Tibial nerve (tissue), 4 donors: Measurements from ENCODE around the gene TEC. TPM values are rescaled to one million over a fixed set of nuclear protein-coding genes. Genes with fewer than 3 reads are reported as not detected.
"Not testable (repeated sequence)": the region's sequence is repeated elsewhere in the genome, so short reads cannot be mapped to it uniquely, and the experiment has no call there.

Source experiments
- DNase-seq, 2 donors: peaks; one replicate each; pipeline ENCODE4 v3.0.0-alpha.2; 2019; ENCODE audit warnings: low spot score in 2 of 2
- H3K27ac ChIP-seq, 4 donors: fragments of 200-600 bp; sonication (generic) in 3 of 4; one replicate each; pipeline ENCODE4 v1.5.1; 2017 to 2019; ENCODE audit warnings: mild to moderate bottlenecking in 1 of 4
- H3K27me3 ChIP-seq, 2 donors: fragments of 200-600 bp; sonication (generic) in 1 of 2; one replicate each; pipeline versions ENCODE4 v1.5.1 to v1.6.0; 2017 to 2019
- H3K36me3 ChIP-seq, 3 donors: fragments of 200-600 bp; sonication (generic); one replicate each; pipeline ENCODE4 v1.5.1; 2018 to 2019
- H3K4me1 ChIP-seq, 4 donors: fragments of 200-600 bp; sonication (generic) in 3 of 4; one replicate each; pipeline ENCODE4 v1.5.1; 2017 to 2019
- H3K4me3 ChIP-seq, 4 donors: fragments of 200-600 bp; sonication (generic) in 3 of 4; one replicate each; pipeline ENCODE4 v1.5.1; 2017 to 2019; ENCODE audit warnings: mild to moderate bottlenecking in 1 of 4, moderate library complexity in 1 of 4
- H3K9me3 ChIP-seq, 4 donors: fragments of 200-600 bp; sonication (generic) in 3 of 4; one replicate each; pipeline ENCODE4 v1.5.1; 2017 to 2019
- CTCF ChIP-seq, 5 experiments: fragments of 200-600 bp in 3 of 5; fragments of 450-650 bp in 2 of 5; sonication (generic) in 3 of 5; IDR thresholded peaks; one replicate each; pipeline ENCODE4 v1.5.1; 2016 to 2019; ENCODE audit warnings: antibody characterized with exemption in 5 of 5, mild to moderate bottlenecking in 3 of 5, moderate library complexity in 2 of 5
- EP300 ChIP-seq, 2 donors: sonication (generic); formaldehyde crosslinking; IDR thresholded peaks; one replicate each; pipeline ENCODE4 v1.6.1; 2017; ENCODE audit warnings: antibody characterized with exemption in 2 of 2, mild to moderate bottlenecking in 1 of 2
- POLR2A ChIP-seq, 2 donors: fragments of 450-650 bp; IDR thresholded peaks; one replicate each; pipeline ENCODE4 v1.6.1; 2017; ENCODE audit warnings: antibody characterized with exemption in 2 of 2, mild to moderate bottlenecking in 2 of 2, moderate library complexity in 2 of 2
- WGBS, 2 donors: methylation state at CpG; one replicate each; pipeline ENCODE4 v1.1.5; 2018; 5-methylcytosine and 5-hydroxymethylcytosine counted together
- total RNA-seq, 4 donors: library from RNA; depleted of rRNA; stranded (reverse); fragments of >200 nt; gene quantifications; one replicate each; pipeline ENCODE4 v1.1.0, GENCODE V29; 2016

The TEC gene
- total RNA-seq, 4 donors from 2014 or later: 3.1 to 8.0 (median 5.0) TPM

GRCh38 chr4:48296365-48296764, 26.7 kb upstream of the TEC start:
- Histone ChIP-seq H3K4me1 (no peaks in the 10 kb centered on the region), H3K4me3 (no peak overlapping the region), H3K9me3 (no peaks in the 10 kb centered on the region), H3K27ac (no peak overlapping the region), H3K27me3 (no peaks in the 10 kb centered on the region), H3K36me3 (no peaks in the 10 kb centered on the region)
- no peak for DNase-seq
- TF ChIP-seq CTCF (IDR thresholded peaks at IDR 0.05) (no peak), EP300 (IDR thresholded peaks at IDR 0.05) (no peak), POLR2A (IDR thresholded peaks at IDR 0.05) (no peak)
- 64 to 75% methylated on average over 6 of the region's 6 CpGs for WGBS, 2 donors

- H3K9me3 ChIP-seq: no peaks in the 10 kb centered on the region
- TF ChIP-seq POLR2A (IDR thresholded peaks at IDR 0.05) (no peak), EP300 (IDR thresholded peaks at IDR 0.05) (no peak), CTCF (IDR thresholded peaks at IDR 0.05) (no peak)
- no peak overlapping the region for H3K4me3 ChIP-seq
- H3K27me3 ChIP-seq: no peaks in the 10 kb centered on the region
- H3K4me1 ChIP-seq: no peaks in the 10 kb centered on the region
- DNase-seq: no peak
- H3K27ac ChIP-seq: no peak overlapping the region
- no peaks in the 10 kb centered on the region for H3K36me3 ChIP-seq
Measured at GRCh38 chr4:48295116-48295515, 25.5 kb upstream of the TEC start.

- H3K4me1 ChIP-seq, H3K36me3 ChIP-seq, DNase-seq, H3K9me3 ChIP-seq, H3K27ac ChIP-seq, H3K4me3 ChIP-seq, H3K27me3 ChIP-seq: not testable (repeated sequence)
- WGBS, 2 donors: 91 to 92% methylated on average over 6 to 25 of the region's 40 CpGs
Measured at GRCh38 chr4:48292218-48292790, 22.7 kb upstream of the TEC start.

- no peak for TF ChIP-seq EP300 (IDR thresholded peaks at IDR 0.05)
- TF ChIP-seq POLR2A (IDR thresholded peaks at IDR 0.05): no peak
- TF ChIP-seq CTCF (IDR thresholded peaks at IDR 0.05): peak in 3 of 5 experiments; percentile 15 to 32 (median 16)
- Histone ChIP-seq H3K27me3 (no peaks in the 10 kb centered on the region), H3K4me1 (no peaks in the 10 kb centered on the region), H3K36me3 (no peaks in the 10 kb centered on the region), H3K27ac (no peak overlapping the region), H3K9me3 (peaks cover 0 to 24% (median 0%) of the 10 kb centered on the region in 4 donors), H3K4me3 (no peak overlapping the region)
- DNase-seq: no peak
- WGBS, 2 donors: 54 to 55% methylated on average over 5 of the region's 5 CpGs
Measured at GRCh38 chr4:48290146-48290772, 20.6 kb upstream of the TEC start.

GRCh38 chr4:48286060-48286459, 16.4 kb upstream of the TEC start:
- not testable (repeated sequence) for H3K36me3 ChIP-seq, H3K4me1 ChIP-seq, H3K27ac ChIP-seq, DNase-seq, H3K4me3 ChIP-seq, H3K27me3 ChIP-seq
- WGBS, 2 donors: 82 to 89% methylated on average over 2 of the region's 2 CpGs
- peaks cover 0 to 62% (median 0%) of the 10 kb centered on the region in 4 donors for H3K9me3 ChIP-seq

DNA sequence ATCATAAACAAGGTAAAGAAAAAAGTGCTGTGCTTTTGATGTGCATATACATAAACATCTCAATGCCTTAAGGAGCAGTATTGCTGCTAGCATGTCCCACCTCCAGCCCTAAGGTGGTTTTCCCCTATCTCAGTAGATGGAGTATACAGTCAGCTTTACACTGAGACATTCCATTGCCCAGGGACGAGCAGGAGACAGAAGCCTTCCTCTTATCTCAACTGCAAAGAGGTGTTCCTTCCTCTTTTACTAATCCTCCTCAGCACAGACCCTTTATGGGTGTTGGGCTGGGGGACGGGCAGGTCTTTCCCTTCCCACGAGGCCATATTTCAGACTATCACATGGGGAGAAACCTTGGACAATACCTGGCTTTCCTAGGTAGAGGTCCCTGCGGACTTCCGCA, 16.0 kb upstream of the TEC start:
- not testable (repeated sequence) for H3K36me3 ChIP-seq, H3K27ac ChIP-seq, DNase-seq, H3K27me3 ChIP-seq, H3K4me1 ChIP-seq, H3K4me3 ChIP-seq
- 72 to 79% methylated on average over 5 of the region's 5 CpGs for WGBS, 2 donors
- peaks cover 0 to 62% (median 0%) of the 10 kb centered on the region in 4 donors for H3K9me3 ChIP-seq
